Measurements from ENCODE around the gene NUDT8. TPM values are rescaled to one million over a fixed set of nuclear protein-coding genes. Genes with fewer than 3 reads are reported as not detected.

Gene NUDT8
- total RNA-seq, 2 experiments from 2014 or later: 10.9 to 12.4 TPM

GRCh38 chr11:67651976-67652781, 22.4 kb upstream of the NUDT8 start:
- Mint-ChIP-seq H3K4me1 (peaks cover 28% of the 10 kb centered on the region), H3K27me3 (peaks cover 14% of the 10 kb centered on the region), H3K27ac (no peak overlapping the region), H3K4me3 (no peak overlapping the region), H3K9me3 (peaks cover 2% of the 10 kb centered on the region), H3K36me3 (peaks cover 3% of the 10 kb centered on the region)
- ATAC-seq (ENCODE audit: low read depth) (no peak), DNase-seq (no peak)
- POLR2A ChIA-PET: interaction anchor here (0.7 to 4.8 kb wide), 3 partner anchors 17 to 1645 kb away, joined by 3 to 44 read pairs (median 6); partner anchors contain the start of gene NUDT8

- H3K9me3 Mint-ChIP-seq: no peaks in the 10 kb centered on the region
- peaks cover 45% of the 10 kb centered on the region for H3K4me1 Mint-ChIP-seq
- H3K27ac Mint-ChIP-seq: peak overlapping the region; percentile 85
- peak; percentile 38 for DNase-seq
- H3K36me3 Mint-ChIP-seq: no peaks in the 10 kb centered on the region
- ATAC-seq (ENCODE audit: low read depth): peak; percentile 31
- POLR2A ChIA-PET: interaction anchor here (0.7 to 4.8 kb wide), 4 partner anchors 20 to 214 kb away, joined by 4 to 44 read pairs (median 7); partner anchors contain the start of gene NUDT8
- peak overlapping the region; percentile 79 for H3K4me3 Mint-ChIP-seq
- peaks cover 14% of the 10 kb centered on the region for H3K27me3 Mint-ChIP-seq
These were observed 20.1 kb upstream of the NUDT8 start for GRCh38 chr11:67649634-67650510.

GRCh38 chr11:67648796-67649613, 19.3 kb upstream of the NUDT8 start:
- Mint-ChIP-seq H3K36me3 (no peaks in the 10 kb centered on the region), H3K9me3 (no peaks in the 10 kb centered on the region), H3K27me3 (peaks cover 14% of the 10 kb centered on the region), H3K4me3 (peak overlapping the region; percentile 79), H3K27ac (peak overlapping the region; percentile 85), H3K4me1 (peaks cover 46% of the 10 kb centered on the region)
- ATAC-seq (ENCODE audit: low read depth) (no peak), DNase-seq (peak; percentile 51)
- POLR2A ChIA-PET: interaction anchor here (0.9 to 4.8 kb wide), 5 partner anchors 8 to 211 kb away, joined by 3 to 44 read pairs (median 4); partner anchors contain the start of genes NUDT8 and PTPRCAP

DNA sequence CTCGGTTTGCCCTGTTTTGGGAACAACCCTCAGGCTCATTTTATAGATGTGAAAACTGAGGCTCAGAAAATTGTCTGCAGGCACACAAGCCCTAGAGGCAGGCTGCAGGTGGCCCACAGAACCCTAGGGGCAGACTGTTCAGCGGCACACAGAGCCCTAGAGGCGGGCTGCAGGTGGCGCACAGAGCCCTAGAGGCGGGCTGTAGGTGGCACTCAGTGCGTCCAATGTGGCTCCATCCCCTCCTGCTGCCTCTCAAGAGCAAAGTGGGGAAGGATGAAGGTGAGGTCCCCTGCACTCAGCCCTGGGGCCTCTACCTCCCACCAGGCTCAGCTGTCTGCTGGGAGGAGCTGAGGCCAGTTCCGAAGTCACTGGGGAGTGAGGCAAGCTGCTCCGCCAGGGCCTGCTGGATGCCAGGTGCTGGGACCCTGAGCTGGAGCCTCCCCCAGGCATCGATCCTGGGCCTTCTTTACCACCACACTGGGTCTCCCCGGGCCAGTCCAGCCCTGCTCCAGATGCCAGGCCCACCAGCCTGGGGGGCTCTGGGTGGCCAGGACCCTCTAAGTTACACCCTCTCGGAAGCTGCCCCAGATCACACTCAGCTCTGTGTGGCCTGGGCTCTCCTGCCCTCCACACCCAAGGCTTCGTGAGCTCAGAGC, 18.5 kb upstream of the NUDT8 start:
- H3K9me3 Mint-ChIP-seq: no peaks in the 10 kb centered on the region
- peak overlapping the region; percentile 85 for H3K27ac Mint-ChIP-seq
- H3K36me3 Mint-ChIP-seq: no peaks in the 10 kb centered on the region
- ATAC-seq (ENCODE audit: low read depth) (peak; percentile 75), DNase-seq (peak; percentile 61)
- POLR2A ChIA-PET: interaction anchor here (0.9 to 4.8 kb wide), 5 partner anchors 9 to 210 kb away, joined by 3 to 44 read pairs (median 4); partner anchors contain the start of genes NUDT8 and PTPRCAP
- H3K4me3 Mint-ChIP-seq: peak overlapping the region; percentile 16
- H3K4me1 Mint-ChIP-seq: peaks cover 47% of the 10 kb centered on the region
- H3K27me3 Mint-ChIP-seq: peaks cover 12% of the 10 kb centered on the region

- no peak for ATAC-seq (ENCODE audit: low read depth)
- POLR2A ChIA-PET: no interaction called here
- no peaks in the 10 kb centered on the region for H3K36me3 Mint-ChIP-seq
- H3K27me3 Mint-ChIP-seq: peaks cover 10% of the 10 kb centered on the region
- no peaks in the 10 kb centered on the region for H3K9me3 Mint-ChIP-seq
- H3K4me3 Mint-ChIP-seq: peak overlapping the region; percentile 16
- H3K27ac Mint-ChIP-seq: no peak overlapping the region
- DNase-seq: peak; percentile 33
- H3K4me1 Mint-ChIP-seq: peaks cover 47% of the 10 kb centered on the region
These were observed 17.7 kb upstream of the NUDT8 start for GRCh38 chr11:67647471-67647870.

GRCh38 chr11:67646535-67647336, 17.0 kb upstream of the NUDT8 start:
- POLR2A ChIA-PET: interaction anchor here (4.6 kb wide), 1 partner anchor 16 kb away, joined by 28 read pairs; the partner anchor contains the start of gene NUDT8
- Mint-ChIP-seq H3K9me3 (no peaks in the 10 kb centered on the region), H3K4me3 (peak overlapping the region; percentile 75), H3K27me3 (peaks cover 7% of the 10 kb centered on the region), H3K27ac (peak overlapping the region; percentile 80), H3K36me3 (no peaks in the 10 kb centered on the region), H3K4me1 (peaks cover 47% of the 10 kb centered on the region)
- DNase-seq (peak; percentile 79), ATAC-seq (ENCODE audit: low read depth) (peak; percentile 34)

DNA sequence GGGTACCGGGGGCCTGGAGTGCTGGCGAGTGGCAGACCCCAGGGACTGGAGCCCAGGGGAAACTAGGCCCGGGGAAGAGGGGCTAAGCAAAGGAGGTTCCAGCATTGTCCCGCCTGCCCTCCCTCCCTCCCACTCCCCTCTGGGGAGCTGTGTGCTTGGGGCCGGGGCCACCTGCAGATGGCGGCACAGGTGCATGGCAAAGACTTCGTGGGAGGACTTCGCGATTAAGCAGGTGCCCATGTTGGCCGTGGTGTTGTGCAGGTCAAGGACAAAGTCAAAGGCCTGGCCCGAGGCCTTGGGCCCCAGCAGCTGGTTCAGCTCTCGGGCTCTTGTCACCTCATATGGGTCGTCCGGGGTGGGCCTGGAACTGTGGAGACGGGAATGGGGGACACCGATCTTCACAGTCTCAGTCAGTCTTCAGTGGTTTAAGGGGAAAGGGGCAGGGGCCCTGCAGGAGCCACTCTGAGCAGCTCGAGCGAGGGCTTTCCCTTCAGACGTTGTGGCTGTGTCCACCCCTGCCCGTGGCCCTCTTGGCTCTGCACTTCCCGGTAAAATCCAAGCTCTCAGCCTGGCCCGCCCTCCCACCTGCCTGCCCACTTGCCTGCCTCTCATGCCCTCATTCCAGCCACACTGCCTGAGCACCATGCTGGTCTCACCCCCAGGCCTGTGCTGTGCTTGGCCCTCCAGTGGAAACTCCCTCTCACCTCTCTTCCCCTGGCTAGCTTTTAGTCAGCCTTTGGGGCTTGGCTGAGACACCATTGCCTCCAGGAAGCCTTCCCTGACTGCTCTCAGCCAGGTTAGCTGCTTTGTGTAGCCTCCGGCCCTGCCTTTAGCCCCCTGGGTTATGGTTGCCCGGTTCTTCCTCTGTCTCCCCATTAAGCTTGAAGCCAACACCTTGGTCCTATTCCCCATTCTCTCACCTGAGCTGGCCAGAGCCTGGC, 16.1 kb upstream of the NUDT8 start:
- H3K9me3 Mint-ChIP-seq: no peaks in the 10 kb centered on the region
- POLR2A ChIA-PET: interaction anchor here (4.6 kb wide), 1 partner anchor 15 kb away, joined by 28 read pairs; the partner anchor contains the start of gene NUDT8
- no peak for ATAC-seq (ENCODE audit: low read depth)
- H3K27me3 Mint-ChIP-seq: peaks cover 3% of the 10 kb centered on the region
- DNase-seq: no peak
- H3K27ac Mint-ChIP-seq: peak overlapping the region; percentile 80
- H3K4me3 Mint-ChIP-seq: peak overlapping the region; percentile 75
- H3K4me1 Mint-ChIP-seq: peaks cover 47% of the 10 kb centered on the region
- H3K36me3 Mint-ChIP-seq: no peaks in the 10 kb centered on the region

DNA sequence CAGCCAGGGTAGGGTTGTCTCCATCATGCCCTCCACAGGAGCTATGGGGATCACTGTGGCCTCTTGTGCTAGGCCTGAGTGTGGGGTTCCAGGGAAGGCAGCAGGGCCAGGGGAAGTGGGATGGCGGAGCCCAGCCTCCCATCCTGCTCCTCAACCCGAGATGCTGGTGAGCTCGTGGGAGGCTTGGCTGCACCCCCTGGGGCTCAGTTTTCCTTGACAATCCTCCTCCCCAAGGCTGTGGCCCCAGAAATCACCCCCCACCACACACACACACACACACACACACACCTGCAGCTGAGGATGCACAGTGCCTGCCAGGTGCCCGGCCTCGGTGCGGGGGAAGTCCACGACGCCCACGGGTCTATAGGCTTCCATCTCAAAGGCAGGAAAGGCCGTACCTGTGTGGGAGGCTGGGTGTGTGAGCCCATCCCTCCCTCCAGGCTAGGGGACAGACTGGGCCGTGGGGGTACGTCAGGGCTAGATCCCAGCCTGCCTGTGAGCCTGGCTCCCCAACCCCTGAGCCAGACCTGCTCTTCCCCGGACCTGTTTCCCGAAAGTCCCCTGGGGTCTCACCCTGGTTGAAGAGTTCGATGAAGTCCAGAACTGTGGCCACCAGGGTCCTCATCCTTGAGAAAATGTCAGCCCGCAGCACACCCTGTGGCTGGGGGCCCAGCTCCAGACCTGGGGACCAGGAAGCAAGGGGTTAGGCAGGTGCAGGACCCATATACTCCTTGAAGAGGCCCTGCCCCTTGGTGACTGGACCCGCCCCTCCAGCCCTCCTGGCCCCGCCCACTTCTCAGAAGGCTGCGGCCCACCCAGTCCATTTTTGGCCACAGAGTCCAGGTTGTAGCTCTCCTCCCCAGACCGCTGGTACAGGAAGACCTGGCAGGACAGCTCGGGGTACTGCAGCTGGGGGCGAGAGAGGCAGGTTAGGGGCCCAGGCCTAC, 15.0 kb upstream of the NUDT8 start:
- Mint-ChIP-seq H3K27me3 (peaks cover 4% of the 10 kb centered on the region), H3K4me1 (peaks cover 39% of the 10 kb centered on the region), H3K4me3 (no peak overlapping the region), H3K9me3 (no peaks in the 10 kb centered on the region), H3K27ac (no peak overlapping the region), H3K36me3 (no peaks in the 10 kb centered on the region)
- POLR2A ChIA-PET: interaction anchor here (4.6 kb wide), 1 partner anchor 14 kb away, joined by 28 read pairs; the partner anchor contains the start of gene NUDT8
- ATAC-seq (ENCODE audit: low read depth): no peak
- DNase-seq: no peak

DNA sequence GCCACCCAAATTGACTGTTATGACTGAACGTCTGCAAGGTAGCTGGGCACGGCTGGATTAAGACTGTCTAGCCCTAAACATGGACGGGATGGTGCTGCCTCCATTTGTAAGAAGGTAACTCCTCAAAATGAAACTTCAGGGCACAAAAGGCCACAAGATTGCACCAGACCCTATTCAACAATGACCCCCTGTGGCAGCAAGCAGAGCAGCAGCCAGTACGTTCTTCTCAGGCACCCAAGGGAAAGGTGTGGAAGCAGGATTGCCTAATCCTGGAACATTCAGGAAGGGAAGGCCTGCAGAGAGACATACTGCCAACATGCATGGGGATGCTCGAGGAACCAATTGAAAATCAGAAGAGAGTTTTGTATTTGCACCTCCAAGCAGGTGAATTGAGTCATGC, 14.3 kb upstream of the NUDT8 start:
- peak overlapping the region; percentile 38 for H3K27ac Mint-ChIP-seq
- no peaks in the 10 kb centered on the region for H3K36me3 Mint-ChIP-seq
- H3K4me1 Mint-ChIP-seq: peaks cover 32% of the 10 kb centered on the region
- no peaks in the 10 kb centered on the region for H3K9me3 Mint-ChIP-seq
- DNase-seq (peak; percentile 25), ATAC-seq (ENCODE audit: low read depth) (no peak)
- peaks cover 4% of the 10 kb centered on the region for H3K27me3 Mint-ChIP-seq
- POLR2A ChIA-PET: interaction anchor here (4.6 kb wide), 1 partner anchor 14 kb away, joined by 28 read pairs; the partner anchor contains the start of gene NUDT8
- no peak overlapping the region for H3K4me3 Mint-ChIP-seq

Data from activated naive CD8-positive, alpha-beta T cell treated with anti-CD3 and anti-CD28 coated beads, Interleukin-2, amount 10 ng/mL, durations not matched to agents 7 days and 5 days (primary cell).